ENCODE measurements around the gene PDLIM1.

GRCh38 chr10:95333997-95334804 is 43.4 kb upstream of the PDLIM1 start:
- TF ChIP-seq CTCF (IDR thresholded peaks at IDR 0.05) (no peak), ZFX (IDR thresholded peaks at IDR 0.05; ENCODE audit: borderline replicate concordance) (no peak)
